H1 (cell line): ENCODE data around the gene FCRL5. TPM values are rescaled to one million over a fixed set of nuclear protein-coding genes. Genes with fewer than 3 reads are reported as not detected.

ENCODE experiments used
- CTCF ChIA-PET: fragments of 300-600 bp; sonication (Branson Sonifier 250); formaldehyde crosslinking; loops from one replicate; lab custom pipeline; 2021; ENCODE audit not compliant: partially characterized antibody; lab: Charles Lee
- POLR2A ChIA-PET: fragments of 300-600 bp; sonication (Branson Sonifier 250); formaldehyde crosslinking; loops from one replicate; lab custom pipeline; 2021; ENCODE audit warnings: inconsistent platforms; ENCODE audit not compliant: partially characterized antibody; lab: Charles Lee
- DNase-seq, 2 experiments: peaks; one replicate each; pipeline versions ENCODE4 v3.0.0 to v3.0.0-alpha.2; 2010 to 2022; ENCODE audit warnings: low spot score in 2 of 2, low read depth in 1 of 2, mixed read lengths in 1 of 2
- FAIRE-seq: peaks from 2 replicates; lab custom pipeline; 2011; peaks lifted over from hg19 to GRCh38; lab: Jason Lieb, UNC
- H2AFZ ChIP-seq: 2 replicates; pipeline ENCODE4 v1.8.1; 2012; ENCODE audit warnings: low read length, inconsistent platforms
- H2AK5ac ChIP-seq: 2 replicates; pipeline ENCODE4 v1.6.1; 2013; ENCODE audit warnings: low read depth, low read length
- H2BK120ac ChIP-seq: replicated peaks from 2 replicates; pipeline ENCODE3; 2013; ENCODE audit warnings: low read depth, low read length, inconsistent platforms
- H2BK12ac ChIP-seq: 2 replicates; pipeline ENCODE4 v1.6.1; 2013; ENCODE audit warnings: low read depth, low read length
- H2BK15ac ChIP-seq: 2 replicates; pipeline ENCODE4 v1.6.1; 2013; ENCODE audit warnings: low read length
- H2BK20ac ChIP-seq: 2 replicates; pipeline ENCODE4 v1.6.1; 2013; ENCODE audit warnings: low read length
- H2BK5ac ChIP-seq: 2 replicates; pipeline ENCODE4 v1.6.1; 2013; ENCODE audit warnings: low read depth, low read length
- H3K14ac ChIP-seq: 2 replicates; pipeline ENCODE4 v1.6.1; 2013; ENCODE audit warnings: inconsistent platforms; ENCODE audit not compliant: insufficient read length
- H3K18ac ChIP-seq: 2 replicates; pipeline ENCODE4 v1.6.1; 2013; ENCODE audit warnings: low read length; ENCODE audit errors: extremely low read depth
- H3K23ac ChIP-seq: 2 replicates; pipeline ENCODE4 v1.6.1; 2013; ENCODE audit warnings: inconsistent platforms; ENCODE audit not compliant: insufficient read length
- H3K23me2 ChIP-seq: 2 replicates; pipeline ENCODE4 v1.6.1; 2013; ENCODE audit warnings: low read depth, low read length
- H3K27ac ChIP-seq: 2 replicates; pipeline ENCODE4 v1.6.1; 2011; ENCODE audit warnings: low read depth, low read length, inconsistent platforms
- H3K27me3 ChIP-seq, 4 experiments: replicated peaks in 1 of 4; 1 replicate in 1 of 4; 2 replicates in 3 of 4; pipeline versions ENCODE4 v1.6.1 to v1.8.1; 2011 to 2013; ENCODE audit warnings: low read length in 3 of 4, mild to moderate bottlenecking in 3 of 4, inconsistent platforms in 2 of 4, mixed read lengths in 2 of 4, moderate library complexity in 1 of 4; ENCODE audit not compliant: control insufficient read depth in 3 of 4, insufficient read depth in 3 of 4; ENCODE audit errors: extremely low read depth in 1 of 4
- H3K36me3 ChIP-seq, 4 experiments: 2 replicates each; pipeline versions ENCODE4 v1.6.1 to v1.8.1; 2011 to 2013; ENCODE audit warnings: mild to moderate bottlenecking in 4 of 4, low read length in 3 of 4, moderate library complexity in 2 of 4, control low read depth in 1 of 4, inconsistent platforms in 1 of 4; ENCODE audit not compliant: insufficient read depth in 4 of 4, control insufficient read depth in 2 of 4
- H3K4ac ChIP-seq: replicated peaks from 2 replicates; pipeline ENCODE3; 2013; ENCODE audit warnings: low read length, low read depth, mixed read lengths, inconsistent platforms; ENCODE audit not compliant: insufficient read length
- H3K4me1 ChIP-seq, 4 experiments: replicated peaks in 1 of 4; 1 replicate in 1 of 4; 2 replicates in 3 of 4; pipeline versions ENCODE4 v1.6.1 to v1.8.1; 2011 to 2013; ENCODE audit warnings: low read length in 3 of 4, inconsistent platforms in 2 of 4, mixed read lengths in 1 of 4; ENCODE audit not compliant: insufficient read depth in 4 of 4, control insufficient read depth in 3 of 4
- H3K4me2 ChIP-seq, 2 experiments: 2 replicates each; pipeline versions ENCODE4 v1.6.1 to v1.8.1; 2011 to 2013; ENCODE audit warnings: low read depth in 2 of 2, low read length in 2 of 2, control low read depth in 1 of 2, inconsistent platforms in 1 of 2, mild to moderate bottlenecking in 1 of 2; ENCODE audit not compliant: insufficient read depth in 1 of 2
- H3K4me3 ChIP-seq, 4 experiments: fragments of 200-600, 300-600 bp in 1 of 4; sonication (generic), shearing (Covaris generic), sonication (Bioruptor Twin) in 1 of 4; 2 replicates each; pipeline versions ENCODE4 v1.5.1 to v1.8.1; 2011 to 2016; ENCODE audit warnings: low read length in 4 of 4, low read depth in 3 of 4, control low read depth in 2 of 4, inconsistent platforms in 2 of 4, mild to moderate bottlenecking in 2 of 4, mixed read lengths in 1 of 4, moderate library complexity in 1 of 4; ENCODE audit not compliant: insufficient read depth in 2 of 4; ENCODE audit errors: extremely low read depth in 1 of 4
- H3K56ac ChIP-seq: replicated peaks from 2 replicates; pipeline ENCODE3; 2013; ENCODE audit warnings: low read depth, mild to moderate bottlenecking, mixed read lengths, low read length, inconsistent platforms; ENCODE audit not compliant: insufficient read length
- H3K79me1 ChIP-seq: 2 replicates; pipeline ENCODE4 v1.6.1; 2013; ENCODE audit warnings: low read depth, low read length, control low read depth
- H3K79me2 ChIP-seq, 2 experiments: 2 replicates each; pipeline versions ENCODE4 v1.6.1 to v1.8.1; 2012 to 2013; ENCODE audit warnings: low read length in 2 of 2, mild to moderate bottlenecking in 2 of 2, inconsistent platforms in 1 of 2; ENCODE audit not compliant: insufficient read depth in 2 of 2, control insufficient read depth in 1 of 2
- H3K9ac ChIP-seq, 4 experiments: replicated peaks in 1 of 4; 1 replicate in 1 of 4; 2 replicates in 3 of 4; pipeline versions ENCODE4 v1.6.1 to v1.8.1; 2011 to 2013; ENCODE audit warnings: low read depth in 3 of 4, low read length in 3 of 4, control low read depth in 2 of 4, mild to moderate bottlenecking in 2 of 4, moderate library complexity in 2 of 4, inconsistent platforms in 1 of 4; ENCODE audit errors: extremely low read depth in 1 of 4
- H3K9me3 ChIP-seq, 2 experiments: 2 replicates each; pipeline versions ENCODE4 v1.6.1 to v1.8.1; 2012 to 2013; ENCODE audit warnings: mild to moderate bottlenecking in 2 of 2, moderate library complexity in 2 of 2, control low read depth in 1 of 2, inconsistent platforms in 1 of 2, low read depth in 1 of 2, low read length in 1 of 2, mixed read lengths in 1 of 2; ENCODE audit not compliant: insufficient read depth in 2 of 2
- H4K20me1 ChIP-seq, 2 experiments: replicated peaks in 1 of 2; 2 replicates each; pipeline versions ENCODE3 to v1.8.1; 2011 to 2013; ENCODE audit warnings: inconsistent platforms in 2 of 2, low read length in 2 of 2, mild to moderate bottlenecking in 1 of 2; ENCODE audit not compliant: insufficient read depth in 2 of 2, control insufficient read depth in 1 of 2
- H4K5ac ChIP-seq: 2 replicates; pipeline ENCODE4 v1.6.1; 2013; ENCODE audit warnings: low read length, low read depth, mixed read lengths, inconsistent platforms; ENCODE audit not compliant: insufficient read length
- H4K8ac ChIP-seq: 2 replicates; pipeline ENCODE4 v1.8.0; 2013; ENCODE audit warnings: mild to moderate bottlenecking, moderate library complexity, low read length, inconsistent platforms; ENCODE audit not compliant: insufficient read depth; ENCODE audit errors: extremely low read depth
- H4K91ac ChIP-seq: replicated peaks from 2 replicates; pipeline ENCODE3; 2013; ENCODE audit warnings: low read length, mixed read lengths, inconsistent platforms; ENCODE audit not compliant: insufficient read length
- CBX5 ChIP-seq: fragments of 300-800, 300-1000 bp; sonication (generic); IDR thresholded peaks from 2 replicates; pipeline ENCODE4 v1.7.1; 2016; ENCODE audit warnings: antibody characterized with exemption, low read length, low read depth
- CREB1 ChIP-seq: IDR thresholded peaks from 2 replicates; pipeline ENCODE4 v1.6.1; 2012; ENCODE audit warnings: inconsistent platforms
- CTBP2 ChIP-seq: IDR thresholded peaks from 2 replicates; pipeline ENCODE4 v1.7.0; 2011; ENCODE audit warnings: borderline replicate concordance, mild to moderate bottlenecking, moderate library complexity, mixed read lengths, low read length; ENCODE audit not compliant: insufficient read depth, insufficient read length
- E2F6 ChIP-seq: IDR thresholded peaks from 2 replicates; pipeline ENCODE4 v1.6.1; 2012; ENCODE audit warnings: inconsistent platforms
- NANOG ChIP-seq: IDR thresholded peaks from 2 replicates; pipeline ENCODE4 v1.6.1; 2011; ENCODE audit warnings: low read length, low read depth, mild to moderate bottlenecking, inconsistent platforms; ENCODE audit not compliant: insufficient read depth, poor library complexity, severe bottlenecking
- POU5F1 ChIP-seq: IDR thresholded peaks from 2 replicates; pipeline ENCODE4 v1.6.1; 2011; ENCODE audit warnings: low read depth, mild to moderate bottlenecking, low read length, moderate library complexity
- polyA plus RNA-seq, 7 experiments: library from polyadenylated mRNA; depleted of rRNA in 3 of 7; stranded (reverse) in 5 of 7; unstranded in 2 of 7; fragments of >200 nt in 5 of 7; fragments of 200-250 nt in 2 of 7; gene quantifications; 1 replicate in 5 of 7; 2 replicates in 1 of 7; 4 replicates in 1 of 7; pipeline versions ENCODE4 v1.2.1 to v1.2.3, GENCODE V29; 2011 to 2013; ENCODE audit warnings: missing spikeins in 2 of 7, mixed read lengths in 2 of 7
- total RNA-seq: library from RNA; stranded (reverse); fragmentation: NEBNext Ultra II Directional; extraction: Animal tissue kit (Norgen Biotek cat#: 25700); gene quantifications from 2 replicates; pipeline ENCODE4 v1.2.1, GENCODE V29; 2021

FCRL5 gene
- total and polyA plus RNA-seq, 2 of the 8 experiments (the other 6 are each of a cell fraction or from before 2014, with no cell fraction given): 1.0 to 2.6 TPM

GRCh38 chr1:157484573-157484972, 67.7 kb downstream of the FCRL5 start:
- Histone ChIP-seq H2BK120ac (no peak overlapping the region), H4K20me1 (no peaks in the 10 kb centered on the region), H3K36me3 (no peaks in the 10 kb centered on the region), H3K9me3 (no peaks in the 10 kb centered on the region), H3K27me3 (no peaks in the 10 kb centered on the region), H3K23ac (no peak overlapping the region), H3K56ac (no peak overlapping the region), H3K27ac (no peak overlapping the region), H2BK15ac (no peak overlapping the region), H3K4ac (no peak overlapping the region), H2BK5ac (no peak overlapping the region), H3K23me2 (no peaks in the 10 kb centered on the region), H4K5ac (no peak overlapping the region), H2AK5ac (no peak overlapping the region), H3K79me2 (no peaks in the 10 kb centered on the region), H3K14ac (no peak overlapping the region), H3K79me1 (no peaks in the 10 kb centered on the region), H2BK12ac (no peak overlapping the region), H4K91ac (no peak overlapping the region), H2AFZ (no peak overlapping the region), H3K18ac (no peak overlapping the region), H3K4me2 (no peak overlapping the region), H3K9ac (no peak overlapping the region), H2BK20ac (no peak overlapping the region), H3K4me3 (no peak overlapping the region), H4K8ac (no peak overlapping the region), H3K4me1 (0 out of 7 replicates have a peak, but pooled peaks cover 0 to 3% (median 0%) of the 10 kb centered on the region in 4 experiments)
- CTCF ChIA-PET: interaction anchor here (0.7 to 5.1 kb wide), 13 partner anchors 11 to 293 kb away, joined by 3 to 41 read pairs (median 4); no protein-coding TSS in a partner anchor
- POLR2A ChIA-PET: no interaction called here
- no peak for FAIRE-seq
- no peak for DNase-seq
- TF ChIP-seq POU5F1 (no peak), NANOG (no peak), E2F6 (no peak), CBX5 (no peak), CREB1 (no peak), CTBP2 (no peak)
